GM19455 (cell line): Measurements from ENCODE around the gene KRTAP4-5.
"Not testable (repeated sequence)": the region's sequence is repeated elsewhere in the genome, so short reads cannot be mapped to it uniquely, and the experiment has no call there.

Experiments used
- ATAC-seq: cut with Tn5 transposase; IDR thresholded peaks from one replicate; pipeline ENCODE4 v1.9.1; 2021; ENCODE audit not compliant: unreplicated experiment

KRTAP4-5 gene

DNA sequence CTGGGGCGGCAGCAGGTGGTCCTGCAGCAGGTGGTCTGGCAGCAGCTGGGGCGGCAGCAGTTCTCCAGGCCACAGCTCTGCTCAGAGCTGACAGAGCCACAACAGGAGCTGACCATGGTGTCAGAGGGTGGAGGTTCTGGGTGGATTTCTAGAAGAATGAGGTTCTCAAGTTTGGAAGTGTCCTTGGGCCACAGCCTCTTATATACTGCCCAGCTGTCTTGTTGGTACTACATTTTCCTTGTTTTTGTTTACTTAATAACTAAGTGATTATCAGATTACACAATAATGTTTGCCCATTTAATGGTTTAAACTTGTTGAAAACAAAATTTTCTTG lies at the start of gene KRTAP4-5:
Gene KRTAP4-5, minus strand, starts transcription at position 174 of the 334 bp plus-strand sequence. Its CDS starts 58 bp downstream, at position 116.
- ATAC-seq = no peak

DNA sequence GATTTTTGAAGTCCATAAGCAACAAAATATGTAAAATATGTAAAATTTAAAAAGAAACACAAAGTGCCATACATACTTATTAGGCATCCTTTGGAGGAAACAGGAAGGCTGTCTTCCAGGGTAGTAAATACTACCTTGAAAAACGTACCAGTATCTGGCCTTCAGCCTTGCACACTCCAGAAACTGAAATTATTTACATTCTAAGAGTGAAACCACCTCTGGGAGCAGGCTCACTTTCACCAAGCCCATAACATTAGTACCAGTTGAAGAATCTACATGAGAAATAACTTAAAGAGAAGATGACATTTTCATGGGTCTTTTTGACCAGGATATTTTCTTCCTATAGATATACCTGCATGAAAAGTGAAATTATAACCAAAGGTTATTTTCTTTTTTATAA lies 46.4 kb upstream of the KRTAP4-5 start:
- no peak for ATAC-seq

DNA sequence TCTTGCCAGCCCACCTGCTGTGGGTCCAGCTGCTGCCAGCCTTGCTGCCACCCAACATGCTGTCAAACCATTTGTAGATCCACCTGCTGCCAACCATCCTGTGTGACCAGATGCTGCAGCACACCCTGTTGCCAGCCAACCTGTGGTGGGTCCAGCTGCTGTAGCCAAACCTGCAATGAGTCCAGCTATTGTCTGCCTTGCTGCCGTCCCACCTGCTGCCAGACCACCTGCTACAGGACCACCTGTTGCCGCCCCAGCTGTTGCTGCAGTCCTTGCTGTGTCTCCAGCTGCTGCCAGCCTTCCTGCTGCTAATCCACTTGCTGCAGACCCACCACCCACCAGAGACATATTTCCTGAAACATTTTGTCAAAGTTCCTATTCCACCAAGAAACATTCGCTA lies 40.7 kb upstream of the KRTAP4-5 start:
- ATAC-seq = no peak

DNA sequence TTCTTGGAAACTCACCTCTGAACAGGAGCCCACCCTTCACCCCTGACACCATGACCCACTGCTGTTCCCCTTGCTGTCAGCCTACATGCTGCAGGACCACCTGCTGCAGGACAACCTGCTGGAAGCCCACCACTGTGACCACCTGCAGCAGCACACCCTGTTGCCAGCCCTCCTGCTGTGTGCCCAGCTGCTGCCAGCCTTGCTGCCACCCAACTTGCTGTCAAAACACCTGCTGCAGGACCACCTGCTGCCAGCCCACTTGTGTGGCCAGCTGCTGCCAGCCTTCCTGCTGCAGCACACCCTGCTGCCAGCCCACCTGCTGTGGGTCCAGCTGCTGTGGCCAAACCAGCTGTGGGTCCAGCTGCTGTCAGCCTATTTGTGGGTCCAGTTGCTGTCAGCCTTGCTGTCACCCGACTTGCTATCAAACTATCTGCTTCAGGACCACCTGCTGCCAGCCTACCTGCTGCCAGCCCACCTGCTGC lies 40.3 kb upstream of the KRTAP4-5 start, which contains the start of gene KRTAP9-1:
Gene KRTAP9-1, plus strand, starts transcription at position 51 of the 482 bp plus-strand sequence. Its CDS starts 0 bp downstream, at position 51.
- not testable (repeated sequence) for ATAC-seq

DNA sequence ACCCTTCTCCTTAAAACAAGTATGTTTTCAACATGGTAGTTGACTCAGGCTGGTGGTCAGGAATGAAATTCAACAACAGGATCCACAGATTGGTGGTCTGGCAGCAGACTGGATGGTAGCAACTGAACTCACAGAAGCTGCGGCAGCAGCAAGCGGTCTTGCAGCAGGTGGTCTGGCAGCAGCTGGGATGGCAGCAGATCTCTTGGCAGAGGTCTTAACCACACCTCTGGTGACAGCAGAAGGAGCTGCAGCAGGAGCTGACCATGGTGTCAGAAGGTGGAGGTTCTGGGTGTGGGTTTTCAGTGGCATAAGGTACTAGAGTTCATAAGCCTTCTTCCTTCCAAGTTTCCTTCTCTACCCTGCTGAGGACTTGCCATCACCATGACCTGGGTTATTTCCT lies 37.2 kb upstream of the KRTAP4-5 start:
- no peak for ATAC-seq

DNA sequence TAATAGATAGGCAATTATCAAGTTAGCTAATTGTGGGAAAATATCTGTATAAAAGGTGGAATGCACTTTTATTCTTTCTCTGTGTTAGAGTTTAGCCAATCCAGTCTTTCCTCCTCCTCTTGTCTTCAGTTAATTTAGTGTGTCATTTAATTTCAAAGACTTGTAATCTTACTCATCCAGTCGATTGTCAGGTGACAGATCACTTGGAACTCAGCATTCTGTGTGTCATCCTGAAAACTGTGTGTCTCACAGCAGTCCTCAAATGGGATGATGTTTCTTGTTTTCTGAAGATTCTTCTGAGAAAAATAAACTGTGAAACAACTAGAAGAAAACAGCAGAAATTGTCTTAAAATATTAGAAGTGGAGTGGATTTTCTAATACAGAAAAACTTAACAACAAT lies 35.4 kb upstream of the KRTAP4-5 start:
- ATAC-seq = no peak

DNA sequence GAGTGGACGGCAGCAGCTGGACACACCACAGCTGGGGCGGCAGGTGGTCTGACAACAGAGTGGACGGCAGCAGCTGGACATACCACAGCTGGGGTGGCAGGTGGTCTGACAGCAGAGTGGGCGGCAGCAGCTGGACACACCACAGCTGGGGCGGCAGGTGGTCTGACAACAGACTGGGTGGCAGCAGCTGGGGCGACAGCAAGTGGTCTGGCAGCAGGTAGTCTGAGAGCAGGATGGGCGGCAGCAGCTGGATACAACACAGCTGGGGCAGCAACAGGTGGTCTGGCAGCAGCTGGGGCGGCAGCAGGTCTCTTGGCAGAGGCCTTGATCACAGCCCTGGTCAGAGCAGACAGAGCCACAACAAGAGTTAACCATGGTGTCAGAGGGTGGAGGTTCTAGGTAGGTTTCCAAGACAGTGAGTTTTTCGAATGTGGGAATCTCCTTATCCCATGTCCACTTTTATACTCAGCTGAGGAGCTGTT lies 34.9 kb upstream of the KRTAP4-5 start, which contains the start of gene KRTAP4-1:
Gene KRTAP4-1, minus strand, starts transcription at position 432 of the 482 bp plus-strand sequence. Its CDS starts 57 bp downstream, at position 375.
- ATAC-seq = no peak

DNA sequence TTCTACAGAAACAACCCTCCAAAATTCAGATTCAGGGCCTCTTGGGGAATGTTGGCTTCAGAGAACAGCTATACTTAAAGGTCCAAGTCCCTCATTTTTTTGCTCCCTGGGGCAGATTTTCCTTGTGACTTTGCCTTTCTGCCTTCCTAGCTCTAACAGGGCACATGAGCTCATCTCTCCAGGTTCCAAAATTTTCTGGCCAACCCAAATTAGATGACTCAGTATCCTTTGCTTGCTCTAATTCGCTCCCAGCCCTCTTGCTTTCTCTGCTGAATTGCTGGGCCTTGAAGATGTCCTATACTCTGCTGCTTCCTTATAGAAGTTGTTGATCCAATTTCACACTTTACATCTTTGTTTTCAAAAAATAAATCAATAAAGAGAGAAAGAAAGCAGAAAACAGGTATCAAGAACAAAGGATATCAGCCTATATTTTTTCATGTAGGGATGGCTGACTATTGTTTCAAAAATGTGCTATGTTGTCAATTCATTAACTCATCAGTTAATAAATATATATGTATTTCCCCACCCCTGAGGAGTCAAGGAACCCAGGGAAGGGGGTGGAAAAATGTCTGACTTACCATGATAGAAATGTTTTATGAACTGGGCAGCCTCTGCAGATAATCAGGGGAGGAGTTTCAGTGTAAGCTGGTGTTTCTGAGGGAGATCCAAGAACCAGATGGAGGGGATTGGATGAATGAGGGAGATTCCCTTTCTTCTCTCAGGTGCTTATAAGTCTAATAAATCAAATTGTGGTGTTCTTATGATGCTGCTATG lies 29.4 kb upstream of the KRTAP4-5 start:
- no peak for ATAC-seq

DNA sequence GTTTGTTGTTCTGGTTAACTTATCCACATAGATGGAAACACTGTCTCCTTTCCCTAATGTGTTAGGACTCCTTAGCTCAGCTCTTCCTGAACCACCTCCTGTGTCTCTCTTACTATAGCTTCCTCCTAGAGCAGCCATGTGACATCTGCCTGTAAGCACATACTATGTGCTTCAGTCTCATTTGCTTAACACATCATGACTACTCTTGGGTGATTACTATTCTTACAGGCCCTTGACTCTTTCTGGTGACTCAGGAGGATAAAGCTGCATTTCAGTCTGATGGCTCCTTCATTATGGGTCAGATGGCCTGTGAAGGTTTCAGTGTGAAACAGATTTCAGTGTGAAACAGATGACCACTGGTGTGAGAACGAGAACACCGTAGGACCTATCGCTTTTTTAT lies 28.7 kb upstream of the KRTAP4-5 start:
- no peak for ATAC-seq

DNA sequence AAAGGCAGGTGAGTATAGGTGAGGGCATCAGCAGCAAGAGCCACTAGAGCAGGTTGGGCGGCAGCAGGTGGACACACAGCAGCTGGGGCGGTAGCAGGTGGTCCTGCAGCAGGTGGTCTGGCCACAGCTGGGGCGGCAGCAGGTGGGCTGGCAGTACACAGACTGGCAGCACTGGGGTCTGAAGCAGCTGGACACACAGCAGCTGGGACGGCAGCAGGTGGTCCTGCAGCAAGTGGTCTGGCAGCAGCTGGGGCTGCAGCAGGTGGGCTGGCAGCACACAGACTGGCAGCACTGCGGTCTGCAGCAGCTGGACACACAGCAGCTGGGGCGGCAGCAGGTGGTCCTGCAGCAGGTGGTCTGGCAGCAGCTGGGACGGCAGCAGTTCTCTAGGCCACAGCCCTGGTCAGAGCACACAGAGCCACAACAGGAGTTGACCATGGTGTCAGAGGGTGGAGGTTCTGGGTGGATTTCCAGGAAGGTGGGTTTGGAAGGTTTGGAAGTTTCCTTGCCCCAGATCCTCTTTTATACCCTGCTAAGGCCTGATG lies 28.2 kb upstream of the KRTAP4-5 start, which contains the start of gene KRTAP4-2:
Gene KRTAP4-2, minus strand, starts transcription at position 495 of the 545 bp plus-strand sequence. Its CDS starts 57 bp downstream, at position 438.
- ATAC-seq = no peak

DNA sequence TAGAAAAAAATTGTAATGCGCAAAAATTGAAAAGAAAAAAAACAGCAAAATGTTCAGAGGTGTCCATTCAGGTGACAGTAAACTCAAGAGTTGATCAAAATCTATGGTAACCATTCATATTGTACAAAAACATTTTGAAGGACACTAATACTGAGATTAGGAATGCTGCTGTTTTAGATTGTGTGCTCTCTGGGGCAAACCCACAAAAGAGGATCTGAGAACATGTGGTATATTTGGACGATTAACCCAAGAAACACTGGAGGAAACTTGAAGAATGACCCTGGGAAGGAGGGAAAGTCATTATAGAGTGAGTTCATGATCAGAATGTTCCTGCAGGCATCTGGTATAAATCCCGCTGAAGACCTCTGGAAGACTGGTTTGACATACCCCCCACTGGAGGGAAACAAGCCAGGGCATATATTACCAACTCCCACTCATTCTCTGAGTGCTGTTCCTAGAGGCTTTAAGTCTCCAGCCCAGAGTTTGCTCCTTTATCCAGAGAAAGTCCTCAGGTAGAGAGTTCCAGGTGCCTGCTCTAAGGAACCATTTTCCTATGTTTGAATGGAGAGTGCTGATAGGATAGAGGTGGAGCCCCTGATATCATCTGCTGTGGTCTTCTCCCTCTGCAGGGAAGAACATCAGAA lies 27.2 kb upstream of the KRTAP4-5 start:
- no peak for ATAC-seq

DNA sequence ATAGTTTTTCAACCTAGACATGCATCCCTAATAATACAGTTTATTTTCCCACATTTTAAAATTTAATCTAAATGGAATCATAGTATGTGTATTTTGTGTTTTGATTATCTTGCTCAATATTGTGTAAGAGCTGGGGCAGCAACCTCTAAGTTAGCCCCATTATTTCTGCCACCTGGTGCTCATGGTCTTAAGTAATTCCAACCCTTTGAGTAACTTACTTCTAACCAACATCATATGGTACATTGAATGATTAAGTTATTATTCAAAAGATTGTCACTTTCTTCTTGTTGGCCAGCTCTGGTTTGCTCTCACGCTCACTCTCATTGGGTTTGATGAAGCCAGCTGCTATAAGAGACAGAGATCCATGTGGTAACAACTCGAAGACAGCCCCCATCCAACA lies 22.3 kb upstream of the KRTAP4-5 start:
- ATAC-seq = no peak

DNA sequence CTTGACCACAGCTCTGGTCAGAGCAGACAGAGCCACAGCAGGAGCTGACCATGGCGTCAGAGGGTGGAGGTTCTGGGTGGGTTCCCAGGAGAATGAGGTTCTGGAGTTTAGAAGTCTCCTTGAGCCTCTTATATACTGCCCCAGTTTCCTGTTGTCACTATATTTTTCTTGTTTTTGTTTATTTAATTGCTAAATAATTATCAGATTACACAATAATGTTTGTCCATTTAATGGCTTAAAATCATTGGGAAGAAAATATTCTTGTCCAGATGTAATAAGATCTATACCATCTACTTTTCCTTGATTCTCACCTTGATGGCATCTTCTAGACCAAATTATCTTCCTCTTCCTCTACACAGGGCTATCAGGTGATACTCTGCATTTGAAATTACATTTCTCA lies 18.5 kb upstream of the KRTAP4-5 start, which contains the start of gene KRTAP4-3:
Gene KRTAP4-3, minus strand, starts transcription at position 101 of the 400 bp plus-strand sequence. Its CDS starts 49 bp downstream, at position 52.
- no peak for ATAC-seq

DNA sequence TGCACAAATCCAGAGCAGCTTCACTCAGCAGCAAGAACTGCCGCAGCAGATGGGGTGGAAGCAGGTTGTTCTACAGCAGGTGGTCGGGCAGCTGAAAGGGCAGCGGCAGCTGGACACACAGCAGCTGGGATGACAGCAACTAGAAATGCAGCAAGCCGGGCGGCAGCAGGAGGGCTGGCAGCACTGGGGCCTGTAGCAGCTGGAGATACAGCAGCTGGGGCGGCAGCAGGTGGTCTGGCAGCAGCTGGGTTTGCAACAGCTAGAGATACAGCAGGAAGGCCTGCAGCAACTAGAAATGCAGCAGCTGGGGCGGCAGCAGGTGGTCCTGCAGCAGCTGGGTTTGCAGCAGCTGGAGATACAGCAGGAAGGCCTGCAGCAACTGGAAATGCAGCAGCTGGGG lies 17.9 kb upstream of the KRTAP4-5 start:
- no peak for ATAC-seq

DNA sequence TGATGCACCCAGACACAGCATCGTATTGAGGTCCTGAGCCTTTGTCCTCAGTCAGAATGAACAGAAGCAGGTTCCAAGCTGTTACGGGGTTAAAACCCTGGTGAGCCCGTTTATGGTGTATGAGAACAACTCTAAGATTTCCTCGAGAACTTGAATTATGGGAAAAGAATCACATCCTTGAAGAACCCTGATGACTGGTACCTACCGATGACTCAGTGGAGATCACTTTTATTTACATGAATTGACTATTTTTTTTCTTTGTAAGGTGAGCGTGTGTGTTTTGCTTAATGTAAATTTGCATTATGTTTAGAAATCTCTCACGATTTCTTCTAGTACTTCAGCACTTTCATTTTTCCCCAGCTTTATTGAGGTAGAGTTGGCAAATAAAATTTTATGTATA lies 14.2 kb upstream of the KRTAP4-5 start:
- ATAC-seq = no peak

DNA sequence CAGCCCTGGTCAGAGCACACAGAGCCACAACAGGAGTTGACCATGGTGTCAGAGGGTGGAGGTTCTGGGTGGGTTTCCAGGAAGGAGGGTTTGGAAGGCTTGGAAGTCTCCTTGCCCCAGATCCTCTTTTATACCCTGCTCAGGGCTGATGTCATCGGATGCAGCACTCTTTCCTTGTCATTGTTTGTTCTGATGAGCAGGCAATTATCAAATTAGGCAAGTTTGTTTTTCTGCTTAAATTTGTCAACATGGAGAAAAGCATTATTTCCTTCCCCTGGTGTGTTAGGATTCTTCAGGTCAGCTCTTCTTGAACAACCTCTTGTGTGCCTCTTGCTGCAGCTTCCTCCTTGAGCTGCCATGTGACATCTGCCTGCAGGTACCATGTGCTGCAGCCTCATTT lies 11.0 kb upstream of the KRTAP4-5 start, which contains the start of gene KRTAP4-4:
Gene KRTAP4-4, minus strand, starts transcription at position 101 of the 400 bp plus-strand sequence. Its CDS starts 57 bp downstream, at position 44.
- no peak for ATAC-seq

DNA sequence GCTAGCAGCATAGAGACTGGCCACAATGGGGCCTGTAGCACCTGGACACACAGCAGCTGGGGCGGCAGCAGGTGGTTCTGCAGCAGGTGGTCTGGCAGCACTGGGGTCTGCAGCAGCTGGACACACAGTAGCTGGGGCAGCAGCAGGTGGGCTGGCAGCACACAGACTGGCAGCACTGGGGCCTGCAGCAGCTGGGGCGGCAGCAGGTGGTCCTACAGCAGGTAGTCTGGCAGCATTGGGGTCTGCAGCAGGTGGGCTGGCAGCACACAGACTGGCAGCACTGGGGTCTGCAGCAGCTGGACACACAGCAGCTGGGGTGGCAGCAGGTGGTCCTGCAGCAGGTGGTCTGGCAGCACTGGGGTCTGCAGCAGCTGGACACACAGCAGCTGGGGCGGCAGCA lies 10.6 kb upstream of the KRTAP4-5 start:
- ATAC-seq = not testable (repeated sequence)

DNA sequence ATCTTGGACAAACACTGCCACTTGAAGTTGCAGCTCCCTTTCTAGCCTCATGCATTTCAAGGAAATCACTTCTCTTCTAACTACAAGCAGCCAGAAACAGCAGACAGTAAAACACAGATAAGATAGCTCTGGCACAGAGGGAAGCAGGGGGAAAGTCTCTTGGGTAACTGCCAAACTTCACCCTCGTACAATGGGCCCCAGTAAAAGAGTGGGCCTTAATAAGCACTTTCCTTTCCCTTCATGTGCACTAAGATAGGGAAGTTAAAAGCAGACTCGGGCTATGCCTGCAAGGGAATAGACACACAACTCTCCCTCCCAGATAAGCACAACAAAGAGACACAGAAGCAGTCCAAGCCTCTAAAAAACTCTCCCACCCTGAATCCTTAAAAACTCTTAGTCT lies 4.2 kb upstream of the KRTAP4-5 start:
- no peak for ATAC-seq

DNA sequence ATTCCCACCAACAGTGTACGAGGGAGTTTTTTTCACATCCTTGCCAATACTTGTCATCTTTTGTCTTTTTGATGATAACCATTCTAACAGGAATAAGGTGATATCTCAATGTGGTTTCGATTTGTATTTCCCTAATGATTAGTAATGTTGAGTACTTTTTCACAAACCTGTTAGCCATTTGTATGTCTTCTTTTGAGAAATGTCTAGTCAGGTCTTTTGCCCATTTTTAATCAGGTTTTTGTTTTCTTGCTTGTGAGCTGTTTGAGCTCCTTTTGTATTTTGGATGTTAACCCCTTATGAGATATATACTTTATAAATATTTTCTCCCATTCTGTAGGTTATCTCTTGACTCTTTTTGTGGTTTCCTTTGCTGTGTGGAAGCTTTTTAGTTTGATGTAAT lies 1.9 kb upstream of the KRTAP4-5 start:
- no peak for ATAC-seq

DNA sequence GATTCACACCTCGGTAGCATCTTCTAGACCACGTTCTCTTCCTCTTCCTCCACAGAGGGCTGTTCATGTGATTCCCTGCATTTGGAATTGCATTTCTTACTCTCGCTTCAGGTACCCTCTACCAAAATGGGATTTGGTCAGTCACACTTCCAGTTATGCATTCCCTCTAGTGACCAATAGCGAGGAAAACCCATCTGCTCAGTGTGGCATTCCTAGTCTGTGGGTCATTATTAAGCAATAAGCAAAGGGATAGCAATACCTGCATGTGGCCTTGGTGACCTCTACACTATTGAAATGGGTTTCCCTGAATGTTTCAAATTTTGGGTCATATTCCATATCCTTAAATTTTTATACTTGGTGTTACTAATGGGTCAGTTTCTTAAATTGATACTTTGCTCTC lies 401 bp upstream of the KRTAP4-5 start:
- no peak for ATAC-seq

DNA sequence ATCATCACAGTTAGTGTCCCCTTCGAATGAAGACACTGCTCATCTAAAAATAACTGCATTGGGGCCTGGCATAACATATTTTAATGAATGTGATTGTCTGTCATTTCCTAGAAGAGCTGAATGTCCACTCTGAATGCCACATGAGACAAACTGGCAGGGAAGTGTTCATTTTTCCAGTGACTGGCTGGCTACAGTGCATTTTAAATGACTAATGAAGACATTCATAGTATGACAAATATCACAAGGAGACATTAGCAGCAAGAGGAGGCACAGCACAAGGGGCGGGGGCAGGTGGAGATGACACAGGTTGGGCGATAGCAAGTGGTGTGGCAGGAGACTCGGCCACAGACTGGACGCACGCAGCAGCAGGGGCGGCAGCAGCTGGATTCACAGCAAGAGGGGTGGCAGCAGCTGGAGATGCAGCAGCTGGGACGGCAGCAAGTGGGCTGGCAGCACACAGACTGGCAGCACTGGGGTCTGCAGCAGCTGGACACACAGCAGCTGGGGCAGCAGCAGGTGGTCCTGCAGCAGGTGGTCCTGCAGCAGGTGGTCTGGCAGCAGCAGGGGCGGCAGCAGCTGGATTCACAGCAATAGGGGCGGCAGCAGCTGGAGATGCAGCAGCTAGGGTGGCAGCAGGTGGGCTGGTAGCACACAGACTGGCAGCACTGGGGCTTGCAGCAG lies 514 bp downstream of the KRTAP4-5 start:
- not testable (repeated sequence) for ATAC-seq
